Adrenal gland (tissue), 12 donors: ENCODE data around the gene RGS9. TPM values are rescaled to one million over a fixed set of nuclear protein-coding genes. Genes with fewer than 3 reads are reported as not detected.
A peak's percentile ranks its signal among the peaks of the same experiment; 100 is the strongest.

Experiments used
- DNase-seq, 7 donors: peaks; one replicate each; pipeline ENCODE4 v3.0.0-alpha.2; 2019 to 2020
- H3K27ac ChIP-seq, 5 donors: fragments of 200-600 bp; sonication (generic) in 4 of 5; 1 replicate in 3 of 5; 2 replicates in 2 of 5; pipeline versions ENCODE4 v1.5.1 to v1.8.0; 2016 to 2020; ENCODE audit warnings: mild to moderate bottlenecking in 1 of 5
- H3K27me3 ChIP-seq: fragments of 200-600 bp; 2 replicates; pipeline ENCODE4 v1.8.0; 2021
- H3K36me3 ChIP-seq, 2 donors: fragments of 200-600 bp; replicated peaks in 1 of 2; 1 replicate in 1 of 2; 2 replicates in 1 of 2; pipeline versions ENCODE4 v1.5.1 to v1.8.0; 2018 to 2022
- H3K4me1 ChIP-seq, 2 donors: fragments of 200-600 bp; replicated peaks in 1 of 2; 1 replicate in 1 of 2; 2 replicates in 1 of 2; pipeline versions ENCODE4 v1.5.1 to v1.8.0; 2018 to 2021
- H3K4me3 ChIP-seq, 4 donors: fragments of 200-600 bp; sonication (generic) in 3 of 4; one replicate each; pipeline ENCODE4 v1.5.1; 2016 to 2018
- H3K9me3 ChIP-seq, 3 donors: fragments of 200-600 bp; sonication (generic) in 1 of 3; replicated peaks in 1 of 3; 1 replicate in 2 of 3; 2 replicates in 1 of 3; pipeline versions ENCODE4 v1.5.1 to v1.8.0; 2016 to 2021
- CTCF ChIP-seq, 6 experiments: fragments of 450-650 bp in 4 of 6; fragments of 200-600 bp in 2 of 6; sonication (generic) in 1 of 6; IDR thresholded peaks; 1 replicate in 5 of 6; 2 replicates in 1 of 6; pipeline versions ENCODE4 v1.5.1 to v1.8.0; 2016 to 2021; ENCODE audit warnings: antibody characterized with exemption in 6 of 6, mild to moderate bottlenecking in 2 of 6, moderate library complexity in 1 of 6
- POLR2A ChIP-seq, 2 donors: fragments of 450-650 bp; IDR thresholded peaks; one replicate each; pipeline ENCODE4 v1.6.1; 2017; ENCODE audit warnings: antibody characterized with exemption in 2 of 2, mild to moderate bottlenecking in 2 of 2, moderate library complexity in 1 of 2
- WGBS, 4 donors: extraction: QIAGEN DNeasy Blood & Tissue Kit in 2 of 4; methylation state at CpG; one replicate each; pipeline versions ENCODE4 v1.1.5 to v1.1.7; 2013 to 2017; 5-methylcytosine and 5-hydroxymethylcytosine counted together
- intact Hi-C, 2 donors: fragments of 100-400 bp; cut with DNase I; formaldehyde crosslinking; loops; one replicate each; pipeline versions ENCODE4 v1.14.1 to v1.15.0; 2022 to 2023
- polyA plus RNA-seq, 3 donors: library from polyadenylated mRNA; stranded (reverse); fragments of 200-250 nt in 2 of 3; fragments of 350-450 nt in 1 of 3; fragmentation: Illumina TruSeq in 1 of 3; extraction: RNeasy Lipid Tissue Mini Kit (QIAGEN cat#74804) in 1 of 3; gene quantifications; one replicate each; pipeline ENCODE4 v1.2.3, GENCODE V29; 2013 to 2014
- total RNA-seq, 9 donors: library from RNA; depleted of rRNA in 4 of 9; stranded (reverse); fragments of >200 nt in 4 of 9; fragments of 120-200 nt in 1 of 9; fragmentation: NEBNext Ultra II Directional in 1 of 9; extraction: Animal tissue kit (Norgen Biotek cat#: 25700) in 1 of 9; gene quantifications; one replicate each; pipeline versions ENCODE4 v1.1.0 to v1.2.4, GENCODE V29; 2013 to 2023
- donor health status: healthy with polysubstance abuse.
- donor health status: Bipolar disorder and iron deficiency.
- donor health status: DM: yes; HTN: yes; CAD: no.
- donor health status: DM: no; HTN: no; CAD: no.
- donor health status: DM: no; HTN: no; CAD: no.
- donor health status: DM: yes; HTN: yes; CAD: no.

Gene RGS9
- total and polyA plus RNA-seq, 12 donors: 4.3 to 32.3 (median 14.4) TPM

DNA sequence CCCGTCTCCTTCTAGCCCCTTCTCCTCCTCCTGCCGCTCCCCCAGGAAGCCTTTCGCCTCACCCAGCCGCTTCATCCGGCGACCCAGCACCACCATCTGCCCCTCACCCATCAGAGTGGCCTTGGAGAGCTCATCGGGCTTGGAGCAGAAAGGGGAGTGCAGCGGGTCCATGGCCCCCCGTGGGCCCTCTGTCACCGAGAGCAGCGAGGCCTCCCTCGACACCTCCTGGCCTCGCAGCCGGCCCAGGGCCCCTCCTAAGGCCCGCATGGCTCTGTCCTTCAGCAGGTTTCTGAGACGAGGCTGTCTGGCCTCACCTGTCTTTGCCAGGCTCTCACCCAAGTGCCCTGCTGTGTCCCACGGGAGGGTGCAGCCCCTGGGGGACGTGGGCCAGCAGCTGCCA lies 87.9 kb downstream of the RGS9 start:
- Histone ChIP-seq H3K27me3 (no peaks in the 10 kb centered on the region), H3K9me3 (no peaks in the 10 kb centered on the region), H3K4me3 (no peak overlapping the region), H3K4me1 (peaks cover 0 to 18% of the 10 kb centered on the region in 2 donors), H3K36me3 (no peaks in the 10 kb centered on the region), H3K27ac (no peak overlapping the region)
- intact Hi-C loops: loop anchor here in 1 of 2 donors (5.0 kb wide), 1 partner anchor 932 kb away; no protein-coding TSS in a partner anchor
- TF ChIP-seq CTCF (IDR thresholded peaks at IDR 0.05) (no peak), POLR2A (IDR thresholded peaks at IDR 0.05) (no peak)
- no peak for DNase-seq
- WGBS, 4 donors: 81 to 91% (median 88%) methylated on average over 10 to 18 of the region's 18 CpGs

DNA sequence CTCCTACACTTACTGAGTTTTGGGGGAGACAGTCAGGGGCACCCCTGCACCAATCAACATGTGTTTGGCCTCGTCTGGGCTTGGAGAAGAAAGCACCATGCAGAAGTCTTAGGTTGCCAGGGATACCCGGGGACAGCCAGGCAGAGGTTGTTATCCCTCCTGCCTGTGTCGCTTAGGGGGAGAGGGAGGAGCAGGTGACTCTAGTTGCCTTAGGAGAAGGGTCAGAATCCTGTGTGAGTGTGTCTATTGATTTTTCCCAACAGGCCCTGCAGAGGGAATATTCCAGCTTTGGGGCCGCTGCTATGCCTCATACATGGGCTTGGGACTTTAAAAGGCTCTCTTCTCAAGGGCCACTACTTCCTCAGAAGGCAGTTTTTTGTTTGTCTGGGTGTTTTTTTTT lies 89.1 kb downstream of the RGS9 start:
- WGBS, 4 donors: 75 to 89% (median 82%) methylated on average over 4 of the region's 4 CpGs
- intact Hi-C loops: loop anchor here in 1 of 2 donors (5.0 kb wide), 1 partner anchor 931 kb away; no protein-coding TSS in a partner anchor
- TF ChIP-seq POLR2A (IDR thresholded peaks at IDR 0.05) (no peak), CTCF (IDR thresholded peaks at IDR 0.05) (no peak)
- Histone ChIP-seq H3K4me1 (peaks cover 0 to 18% of the 10 kb centered on the region in 2 donors), H3K9me3 (no peaks in the 10 kb centered on the region), H3K27me3 (no peaks in the 10 kb centered on the region), H3K36me3 (no peaks in the 10 kb centered on the region), H3K27ac (no peak overlapping the region), H3K4me3 (no peak overlapping the region)
- no peak for DNase-seq

GRCh38 chr17:65227637-65228036 lies 90.5 kb downstream of the RGS9 start:
- no peak overlapping the region for H3K4me3 ChIP-seq
- H3K27ac ChIP-seq: no peak overlapping the region
- 61 to 76% (median 70%) methylated on average over 4 of the region's 4 CpGs for WGBS, 4 donors

GRCh38 chr17:65228287-65228686 lies 91.1 kb downstream of the RGS9 start:
- no peaks in the 10 kb centered on the region for H3K9me3 ChIP-seq
- H3K27me3 ChIP-seq: no peaks in the 10 kb centered on the region
- peak in 4 of 7 donors; percentile 20 to 51 (median 26) for DNase-seq
- H3K27ac ChIP-seq: no peak overlapping the region
- no peaks in the 10 kb centered on the region for H3K36me3 ChIP-seq
- 61 to 95% (median 64%) methylated on average over 5 to 10 of the region's 10 CpGs for WGBS, 4 donors
- H3K4me1 ChIP-seq: peaks cover 0 to 18% of the 10 kb centered on the region in 2 donors
- no peak for TF ChIP-seq POLR2A (IDR thresholded peaks at IDR 0.05)
- TF ChIP-seq CTCF (IDR thresholded peaks at IDR 0.05): no peak
- H3K4me3 ChIP-seq: no peak overlapping the region
- intact Hi-C loops: loop anchor here in 1 of 2 donors (5.0 kb wide), 1 partner anchor 929 kb away; no protein-coding TSS in a partner anchor

More at GRCh38 chr17:65227637-65228036, 90.5 kb downstream of the RGS9 start:
- TF ChIP-seq POLR2A (IDR thresholded peaks at IDR 0.05) (no peak), CTCF (IDR thresholded peaks at IDR 0.05) (no peak)
- no peaks in the 10 kb centered on the region for H3K27me3 ChIP-seq
- DNase-seq: no peak
- no peaks in the 10 kb centered on the region for H3K9me3 ChIP-seq
- H3K36me3 ChIP-seq: no peaks in the 10 kb centered on the region
- intact Hi-C loops: loop anchor here in 1 of 2 donors (5.0 kb wide), 1 partner anchor 930 kb away; no protein-coding TSS in a partner anchor
- H3K4me1 ChIP-seq: peaks cover 0 to 18% of the 10 kb centered on the region in 2 donors
